IMR-90 (cell line): ENCODE measurements around the gene ECE2. TPM values are rescaled to one million over a fixed set of nuclear protein-coding genes. Genes with fewer than 3 reads are reported as not detected.

ENCODE experiments used
- ATAC-seq: fragments of 200-7000 bp; cut with Tn5 transposase; 2 replicates; pipeline ENCODE4 v1.9.1; 2020; ENCODE audit warnings: low read depth, mild to moderate bottlenecking, moderate library complexity
- BruUV-seq: library from RNA; stranded (reverse); fragments of 400-500 nt; replicated peaks from 2 replicates; lab custom pipeline; 2021; lab: Mats Ljungman, UMichigan
- CTCF ChIA-PET: fragments of 300-600 bp; formaldehyde crosslinking; extraction: SDS; loops from one replicate; lab custom pipeline; 2021; ENCODE audit warnings: antibody characterized with exemption; lab: Yijun Ruan, JAX
- POLR2A ChIA-PET: fragments of 300-600 bp; sonication (Branson Sonifier 250); formaldehyde crosslinking; loops from one replicate; lab custom pipeline; 2022; ENCODE audit warnings: antibody characterized with exemption; ENCODE audit not compliant: unreplicated experiment; lab: Charles Lee
- DNase-seq: peaks from one replicate; pipeline ENCODE4 v3.0.0; 2013
- H2AFZ ChIP-seq: replicated peaks from 2 replicates; pipeline ENCODE3; 2013; ENCODE audit warnings: low read length, mild to moderate bottlenecking; ENCODE audit not compliant: poor library complexity
- H2AK5ac ChIP-seq: 2 replicates; pipeline ENCODE4 v1.6.1; 2013; ENCODE audit warnings: low read depth, low read length, inconsistent platforms
- H2AK9ac ChIP-seq: replicated peaks from 2 replicates; pipeline ENCODE3; 2013; ENCODE audit warnings: mild to moderate bottlenecking, low read depth, low read length, moderate library complexity; ENCODE audit not compliant: poor library complexity
- H2BK120ac ChIP-seq: 2 replicates; pipeline ENCODE4 v1.6.1; 2013; ENCODE audit warnings: low read depth, low read length, inconsistent platforms
- H2BK15ac ChIP-seq: 3 replicates; pipeline ENCODE4 v1.6.1; 2013; ENCODE audit warnings: low read depth, low read length, inconsistent platforms
- H2BK20ac ChIP-seq: 2 replicates; pipeline ENCODE4 v1.6.1; 2013; ENCODE audit warnings: low read depth, mild to moderate bottlenecking, inconsistent platforms, low read length, moderate library complexity
- H2BK5ac ChIP-seq: 2 replicates; pipeline ENCODE4 v1.6.1; 2013; ENCODE audit warnings: mild to moderate bottlenecking, low read depth, low read length, inconsistent platforms; ENCODE audit not compliant: poor library complexity, severe bottlenecking
- H3K14ac ChIP-seq: replicated peaks from 2 replicates; pipeline ENCODE4 v1.6.1; 2013; ENCODE audit warnings: low read depth, low read length, inconsistent platforms
- H3K18ac ChIP-seq: 2 replicates; pipeline ENCODE4 v1.6.1; 2013; ENCODE audit warnings: low read depth, low read length, control low read depth
- H3K23ac ChIP-seq: 2 replicates; pipeline ENCODE4 v1.6.1; 2013; ENCODE audit warnings: low read depth, low read length, inconsistent platforms
- H3K27ac ChIP-seq: 2 replicates; pipeline ENCODE4 v1.5.1; 2013; ENCODE audit warnings: mild to moderate bottlenecking, control low read depth, low read length; ENCODE audit not compliant: insufficient read depth
- H3K27me3 ChIP-seq: 2 replicates; pipeline ENCODE4 v1.6.1; 2013; ENCODE audit warnings: low read length; ENCODE audit not compliant: control insufficient read depth, insufficient read depth
- H3K36me3 ChIP-seq: 2 replicates; pipeline ENCODE4 v1.6.1; 2013; ENCODE audit warnings: low read length, mixed read lengths; ENCODE audit not compliant: control insufficient read depth, insufficient read depth
- H3K4ac ChIP-seq: 2 replicates; pipeline ENCODE4 v1.6.1; 2013; ENCODE audit warnings: low read depth, low read length, inconsistent platforms
- H3K4me1 ChIP-seq: 2 replicates; pipeline ENCODE4 v1.6.1; 2013; ENCODE audit warnings: low read length, mixed read lengths; ENCODE audit not compliant: control insufficient read depth, insufficient read depth
- H3K4me2 ChIP-seq: 2 replicates; pipeline ENCODE4 v1.6.1; 2013; ENCODE audit warnings: low read depth, mild to moderate bottlenecking, control low read depth, low read length, moderate library complexity
- H3K4me3 ChIP-seq: 2 replicates; pipeline ENCODE4 v1.5.1; 2013; ENCODE audit warnings: low read depth, mild to moderate bottlenecking, control low read depth, low read length, moderate library complexity; ENCODE audit not compliant: insufficient read depth
- H3K56ac ChIP-seq: 2 replicates; pipeline ENCODE4 v1.6.1; 2013; ENCODE audit warnings: low read length, inconsistent platforms; ENCODE audit not compliant: insufficient read depth; ENCODE audit errors: extremely low read depth
- H3K79me1 ChIP-seq, 2 experiments: 2 replicates each; pipeline ENCODE4 v1.6.1; 2013; ENCODE audit warnings: low read length in 2 of 2, inconsistent platforms in 1 of 2, low read depth in 1 of 2
- H3K9ac ChIP-seq: 2 replicates; pipeline ENCODE4 v1.6.1; 2013; ENCODE audit warnings: low read depth, low read length, control low read depth
- H3K9me1 ChIP-seq: 2 replicates; pipeline ENCODE4 v1.6.1; 2013; ENCODE audit warnings: low read length, inconsistent platforms; ENCODE audit not compliant: insufficient read depth
- H3K9me3 ChIP-seq: 2 replicates; pipeline ENCODE4 v1.6.1; 2013; ENCODE audit warnings: low read length; ENCODE audit not compliant: control insufficient read depth, insufficient read depth
- H4K20me1 ChIP-seq: 2 replicates; pipeline ENCODE4 v1.6.1; 2013; ENCODE audit warnings: low read length, inconsistent platforms; ENCODE audit not compliant: insufficient read depth
- H4K5ac ChIP-seq: 2 replicates; pipeline ENCODE4 v1.6.1; 2013; ENCODE audit warnings: mild to moderate bottlenecking, low read depth, low read length, control low read depth
- H4K8ac ChIP-seq, 2 experiments: 2 replicates each; pipeline ENCODE4 v1.6.1; 2013; ENCODE audit warnings: low read depth in 2 of 2, low read length in 2 of 2, control low read depth in 1 of 2, inconsistent platforms in 1 of 2
- H4K91ac ChIP-seq: 2 replicates; pipeline ENCODE4 v1.6.1; 2013; ENCODE audit warnings: low read depth, low read length, inconsistent platforms; ENCODE audit not compliant: insufficient read depth
- BHLHE40 ChIP-seq: fragments of 150-350 bp; IDR thresholded peaks from 2 replicates; pipeline ENCODE4 v1.6.1; 2016; ENCODE audit warnings: mild to moderate bottlenecking, low read depth, low read length
- CEBPB ChIP-seq: IDR thresholded peaks from 2 replicates; pipeline ENCODE4 v1.6.1; 2012; ENCODE audit warnings: low read depth, low read length, improper control_type of control experiment
- CHD1 ChIP-seq: IDR thresholded peaks from 2 replicates; pipeline ENCODE4 v1.6.1; 2012; ENCODE audit warnings: low read depth, low read length, improper control_type of control experiment
- FOS ChIP-seq: fragments of 150-350 bp; IDR thresholded peaks from 2 replicates; pipeline ENCODE4 v1.6.1; 2016; ENCODE audit warnings: low read depth, low read length
- MAFK ChIP-seq: IDR thresholded peaks from 2 replicates; pipeline ENCODE4 v1.6.1; 2012; ENCODE audit warnings: low read depth, low read length, improper control_type of control experiment
- MAZ ChIP-seq: IDR thresholded peaks from 2 replicates; pipeline ENCODE4 v1.6.1; 2012; ENCODE audit warnings: low read depth, mild to moderate bottlenecking, low read length, improper control_type of control experiment, moderate library complexity, borderline replicate concordance
- POLR2A ChIP-seq: IDR thresholded peaks from 2 replicates; pipeline ENCODE4 v1.6.1; 2012; ENCODE audit warnings: mild to moderate bottlenecking, low read depth, low read length
- RAD21 ChIP-seq: IDR thresholded peaks from 2 replicates; pipeline ENCODE4 v1.6.1; 2012; ENCODE audit warnings: low read length, improper control_type of control experiment
- RCOR1 ChIP-seq: IDR thresholded peaks from 2 replicates; pipeline ENCODE4 v1.6.1; 2012; ENCODE audit warnings: mild to moderate bottlenecking, low read length, improper control_type of control experiment; ENCODE audit not compliant: insufficient replicate concordance
- RFX5 ChIP-seq: IDR thresholded peaks from 2 replicates; pipeline ENCODE4 v1.8.0; 2012; ENCODE audit warnings: low read depth, mild to moderate bottlenecking, low read length, moderate library complexity
- SMC3 ChIP-seq: fragments of 150-350 bp; IDR thresholded peaks from 2 replicates; pipeline ENCODE4 v1.6.1; 2016; ENCODE audit warnings: low read depth, mild to moderate bottlenecking, antibody characterized with exemption, low read length, moderate library complexity
- WGBS, 2 experiments: methylation state at CpG; one replicate each; pipeline versions ENCODE4 v1.1.5 to v1.1.7; 2013; ENCODE audit warnings: missing lambda C conversion rate in 2 of 2; ENCODE audit not compliant: insufficient read length in 1 of 2; ENCODE audit errors: extremely low coverage in 2 of 2; 5-methylcytosine and 5-hydroxymethylcytosine counted together
- dilution Hi-C: fragments of 300-500 bp; cut with HindIII; formaldehyde crosslinking; loops from one replicate; pipeline ENCODE4 v1.14.3; 2018; ENCODE audit warnings: low sequenced_read_pairs; ENCODE audit not compliant: unreplicated experiment
- in situ Hi-C: fragments of 300-500 bp; cut with MboI; formaldehyde crosslinking; loops from 3 replicates; pipeline ENCODE4 v1.14.3; 2019; ENCODE audit warnings: low sequenced_read_pairs, inconsistent platforms, mixed read lengths
- intact Hi-C: fragments of 100-400 bp; cut with micrococcal nuclease; formaldehyde crosslinking; loops from 2 replicates; pipeline ENCODE4 v1.10.0; 2022
- polyA plus RNA-seq, 3 experiments: library from polyadenylated mRNA; depleted of rRNA; stranded (reverse); fragments of >200 nt; gene quantifications; 2 replicates each; pipeline ENCODE4 v1.2.3, GENCODE V29; 2012; ENCODE audit warnings: low replicate concordance in 1 of 3
- total RNA-seq: library from RNA; depleted of rRNA; stranded (reverse); fragments of >200 nt; gene quantifications from 2 replicates; pipeline ENCODE4 v1.2.3, GENCODE V29; 2012
- TF ChIP-seq, protein P1 (sequence below): conservative IDR thresholded peaks from 2 replicates; pipeline ENCODE4 v1.5.1; 2012; ENCODE audit warnings: mild to moderate bottlenecking, low read depth, low read length, improper control_type of control experiment
- TF ChIP-seq, protein P2 (sequence below): fragments of 150-350 bp; IDR thresholded peaks from 2 replicates; pipeline ENCODE4 v1.6.1; 2017; ENCODE audit warnings: mild to moderate bottlenecking, antibody characterized with exemption, low read length, low read depth

The ECE2 gene
- total and polyA plus RNA-seq, 2 of the 4 experiments (the other 2 are of a cell fraction): not detected

DNA sequence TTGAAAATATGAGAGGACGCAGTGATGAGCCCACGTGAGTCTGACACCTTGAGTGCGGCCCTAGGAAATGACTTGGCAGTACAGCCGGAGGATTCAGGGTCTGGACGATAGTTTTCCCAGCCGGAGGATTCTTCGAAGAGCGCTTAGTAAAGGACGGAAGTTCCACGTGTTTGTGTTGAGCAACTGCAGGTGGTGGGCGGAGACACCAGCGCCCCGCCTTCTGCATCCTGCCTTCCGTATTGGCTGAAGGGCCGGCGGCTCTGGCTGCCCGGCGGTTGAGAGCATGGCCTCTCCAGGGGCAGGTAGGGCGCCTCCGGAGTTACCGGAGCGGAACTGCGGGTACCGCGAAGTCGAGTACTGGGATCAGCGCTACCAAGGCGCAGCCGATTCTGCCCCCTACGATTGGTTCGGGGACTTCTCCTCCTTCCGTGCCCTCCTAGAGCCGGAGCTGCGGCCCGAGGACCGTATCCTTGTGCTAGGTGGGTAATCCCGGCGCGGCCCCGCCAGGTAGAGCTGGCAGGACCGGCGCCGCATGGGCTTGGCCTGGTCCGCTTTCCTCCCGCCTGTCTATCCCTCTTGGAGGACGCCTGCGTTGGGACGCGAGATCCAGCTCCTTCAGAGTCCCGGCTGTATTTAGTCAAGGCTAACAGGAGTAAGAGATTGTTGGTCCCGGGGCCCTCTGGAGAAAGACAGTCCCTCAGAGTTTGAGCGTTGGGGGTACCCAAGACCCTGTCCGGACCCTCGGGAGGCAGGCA, 26.2 kb upstream of the ECE2 start, which contains the start of gene EEF1AKMT4:
Gene EEF1AKMT4, plus strand, starts transcription at position 261 of the 755 bp plus-strand sequence. Its CDS starts 23 bp downstream, at position 284.
- Histone ChIP-seq H3K14ac (peak within 1 kb of the TSS; percentile 96), H3K18ac (peak within 1 kb of the TSS; percentile 53), H3K4me1 (no peaks in the 10 kb centered on the region; the same call in 1 of the 2 replicates), H3K23ac (peak within 1 kb of the TSS; percentile 95), H2AK5ac (peak within 1 kb of the TSS; percentile 88), H2BK5ac (peak within 1 kb of the TSS; percentile 85), H2AFZ (peak within 1 kb of the TSS; percentile 99), H3K4me2 (peak within 1 kb of the TSS; percentile 99), H3K9me3 (no peaks in the 10 kb centered on the region), H2BK20ac (no peak within 1 kb of the TSS), H4K5ac (peak within 1 kb of the TSS; percentile 92), H3K4me3 (peak within 1 kb of the TSS; percentile 97), H2BK15ac (peak within 1 kb of the TSS; percentile 47; the same call in 1 of the 3 replicates), H3K36me3 (peaks cover 11% of the 10 kb centered on the region; the same call in 1 of the 2 replicates), H3K56ac (peak within 1 kb of the TSS; percentile 93), H3K27ac (peak within 1 kb of the TSS; percentile 82), H3K79me1 (peaks cover 7 to 24% of the 10 kb centered on the region in 2 experiments), H2AK9ac (peak within 1 kb of the TSS; percentile 84), H3K4ac (peak within 1 kb of the TSS; percentile 91), H2BK120ac (peak within 1 kb of the TSS; percentile 75), H4K8ac (peak within 1 kb of the TSS; percentile 87 to 95), H3K9me1 (no peaks in the 10 kb centered on the region), H4K91ac (peak within 1 kb of the TSS; percentile 90), H3K27me3 (no peaks in the 10 kb centered on the region), H4K20me1 (no peaks in the 10 kb centered on the region; the same call in 1 of the 2 replicates), H3K9ac (peak within 1 kb of the TSS; percentile 95)
- DNase-seq (peak; percentile 98), ATAC-seq (peak; percentile 94)
- ChIA-PET CTCF (interaction anchor here (0.7 to 1.2 kb wide), 5 partner anchors 9 to 72 kb away, joined by 3 to 5 read pairs (median 4); no protein-coding TSS in a partner anchor), POLR2A (interaction anchor here (0.6 kb wide), 1 partner anchor 234 kb away, joined by 9 read pairs; no protein-coding TSS in a partner anchor)
- 0% methylated on average over 19 of the region's 54 CpGs; no CpG with 5 or more reads in 1 of the 2 experiments for WGBS, 2 experiments
- intact Hi-C loops (loop anchor here (1.0 to 10.0 kb wide), 5 partner anchors 63 to 354 kb away; partner anchors contain the start of genes ABCC5, ABCF3 and EIF2B5), in situ Hi-C loops (loop anchor here (10.0 to 25.0 kb wide), 2 partner anchors 355 to 787 kb away; no protein-coding TSS in a partner anchor), dilution Hi-C loops (no loop called here)
- BruUV-seq: no TSS peak
- TF ChIP-seq BHLHE40 (peak; percentile 82), RCOR1 (no peak), RAD21 (peak; percentile 42; the same call in 1 of the 2 replicates), MAFK (no peak), CHD1 (no peak), CEBPB (peak; percentile 99), SMC3 (peak; percentile 11; the same call in 1 of the 2 replicates), RFX5 (no peak), MAZ (peak; percentile 40; the same call in 1 of the 2 replicates), FOS (no peak), POLR2A (no peak)
- TF ChIP-seq, protein P1, sequence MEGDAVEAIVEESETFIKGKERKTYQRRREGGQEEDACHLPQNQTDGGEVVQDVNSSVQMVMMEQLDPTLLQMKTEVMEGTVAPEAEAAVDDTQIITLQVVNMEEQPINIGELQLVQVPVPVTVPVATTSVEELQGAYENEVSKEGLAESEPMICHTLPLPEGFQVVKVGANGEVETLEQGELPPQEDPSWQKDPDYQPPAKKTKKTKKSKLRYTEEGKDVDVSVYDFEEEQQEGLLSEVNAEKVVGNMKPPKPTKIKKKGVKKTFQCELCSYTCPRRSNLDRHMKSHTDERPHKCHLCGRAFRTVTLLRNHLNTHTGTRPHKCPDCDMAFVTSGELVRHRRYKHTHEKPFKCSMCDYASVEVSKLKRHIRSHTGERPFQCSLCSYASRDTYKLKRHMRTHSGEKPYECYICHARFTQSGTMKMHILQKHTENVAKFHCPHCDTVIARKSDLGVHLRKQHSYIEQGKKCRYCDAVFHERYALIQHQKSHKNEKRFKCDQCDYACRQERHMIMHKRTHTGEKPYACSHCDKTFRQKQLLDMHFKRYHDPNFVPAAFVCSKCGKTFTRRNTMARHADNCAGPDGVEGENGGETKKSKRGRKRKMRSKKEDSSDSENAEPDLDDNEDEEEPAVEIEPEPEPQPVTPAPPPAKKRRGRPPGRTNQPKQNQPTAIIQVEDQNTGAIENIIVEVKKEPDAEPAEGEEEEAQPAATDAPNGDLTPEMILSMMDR: peak; percentile 58
- TF ChIP-seq, protein P2, sequence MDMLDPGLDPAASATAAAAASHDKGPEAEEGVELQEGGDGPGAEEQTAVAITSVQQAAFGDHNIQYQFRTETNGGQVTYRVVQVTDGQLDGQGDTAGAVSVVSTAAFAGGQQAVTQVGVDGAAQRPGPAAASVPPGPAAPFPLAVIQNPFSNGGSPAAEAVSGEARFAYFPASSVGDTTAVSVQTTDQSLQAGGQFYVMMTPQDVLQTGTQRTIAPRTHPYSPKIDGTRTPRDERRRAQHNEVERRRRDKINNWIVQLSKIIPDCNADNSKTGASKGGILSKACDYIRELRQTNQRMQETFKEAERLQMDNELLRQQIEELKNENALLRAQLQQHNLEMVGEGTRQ: peak; percentile 17; the same call in 1 of the 2 replicates
